ENCODE measurements around the gene ITFG1.
"Not testable (repeated sequence)": the region's sequence is repeated elsewhere in the genome, so short reads cannot be mapped to it uniquely, and the experiment has no call there.

The ITFG1 gene

GRCh38 chr16:47458331-47458730 is 2.5 kb downstream of the ITFG1 start:
- no peak for ATAC-seq
- TF ChIP-seq ZFP30 (CRISPR knock-in tag; IDR thresholded peaks at IDR 0.05) = no peak
- no peak for TF ChIP-seq ZNF565 (CRISPR knock-in tag; conservative IDR thresholded peaks at IDR 0.05; ENCODE audit: low read depth)
- TF ChIP-seq SNAI2 (CRISPR knock-in tag; IDR thresholded peaks at IDR 0.05) = no peak

GRCh38 chr16:47449788-47450187 is 11.1 kb downstream of the ITFG1 start:
- TF ChIP-seq, protein P1, sequence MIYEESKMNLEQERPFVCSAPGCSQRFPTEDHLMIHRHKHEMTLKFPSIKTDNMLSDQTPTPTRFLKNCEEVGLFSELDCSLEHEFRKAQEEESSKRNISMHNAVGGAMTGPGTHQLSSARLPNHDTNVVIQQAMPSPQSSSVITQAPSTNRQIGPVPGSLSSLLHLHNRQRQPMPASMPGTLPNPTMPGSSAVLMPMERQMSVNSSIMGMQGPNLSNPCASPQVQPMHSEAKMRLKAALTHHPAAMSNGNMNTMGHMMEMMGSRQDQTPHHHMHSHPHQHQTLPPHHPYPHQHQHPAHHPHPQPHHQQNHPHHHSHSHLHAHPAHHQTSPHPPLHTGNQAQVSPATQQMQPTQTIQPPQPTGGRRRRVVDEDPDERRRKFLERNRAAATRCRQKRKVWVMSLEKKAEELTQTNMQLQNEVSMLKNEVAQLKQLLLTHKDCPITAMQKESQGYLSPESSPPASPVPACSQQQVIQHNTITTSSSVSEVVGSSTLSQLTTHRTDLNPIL (CRISPR knock-in tag; IDR thresholded peaks at IDR 0.05; ENCODE audit: low read depth) = no peak
- TF ChIP-seq ZC3H10 (CRISPR knock-in tag; IDR thresholded peaks at IDR 0.05) (no peak), ZFP30 (CRISPR knock-in tag; IDR thresholded peaks at IDR 0.05) (no peak), ISL1 (CRISPR knock-in tag; IDR thresholded peaks at IDR 0.05) (no peak), PPARA (CRISPR knock-in tag; IDR thresholded peaks at IDR 0.05; ENCODE audit: borderline replicate concordance) (no peak), ESRRG (CRISPR knock-in tag; IDR thresholded peaks at IDR 0.05) (no peak), RARB (CRISPR knock-in tag; IDR thresholded peaks at IDR 0.05) (no peak), TSHZ2 (CRISPR knock-in tag; IDR thresholded peaks at IDR 0.05) (no peak)
- TF ChIP-seq, protein P2, sequence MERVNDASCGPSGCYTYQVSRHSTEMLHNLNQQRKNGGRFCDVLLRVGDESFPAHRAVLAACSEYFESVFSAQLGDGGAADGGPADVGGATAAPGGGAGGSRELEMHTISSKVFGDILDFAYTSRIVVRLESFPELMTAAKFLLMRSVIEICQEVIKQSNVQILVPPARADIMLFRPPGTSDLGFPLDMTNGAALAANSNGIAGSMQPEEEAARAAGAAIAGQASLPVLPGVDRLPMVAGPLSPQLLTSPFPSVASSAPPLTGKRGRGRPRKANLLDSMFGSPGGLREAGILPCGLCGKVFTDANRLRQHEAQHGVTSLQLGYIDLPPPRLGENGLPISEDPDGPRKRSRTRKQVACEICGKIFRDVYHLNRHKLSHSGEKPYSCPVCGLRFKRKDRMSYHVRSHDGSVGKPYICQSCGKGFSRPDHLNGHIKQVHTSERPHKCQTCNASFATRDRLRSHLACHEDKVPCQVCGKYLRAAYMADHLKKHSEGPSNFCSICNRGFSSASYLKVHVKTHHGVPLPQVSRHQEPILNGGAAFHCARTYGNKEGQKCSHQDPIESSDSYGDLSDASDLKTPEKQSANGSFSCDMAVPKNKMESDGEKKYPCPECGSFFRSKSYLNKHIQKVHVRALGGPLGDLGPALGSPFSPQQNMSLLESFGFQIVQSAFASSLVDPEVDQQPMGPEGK (CRISPR knock-in tag; IDR thresholded peaks at IDR 0.05; ENCODE audit: borderline replicate concordance) = no peak
- ATAC-seq = no peak

DNA sequence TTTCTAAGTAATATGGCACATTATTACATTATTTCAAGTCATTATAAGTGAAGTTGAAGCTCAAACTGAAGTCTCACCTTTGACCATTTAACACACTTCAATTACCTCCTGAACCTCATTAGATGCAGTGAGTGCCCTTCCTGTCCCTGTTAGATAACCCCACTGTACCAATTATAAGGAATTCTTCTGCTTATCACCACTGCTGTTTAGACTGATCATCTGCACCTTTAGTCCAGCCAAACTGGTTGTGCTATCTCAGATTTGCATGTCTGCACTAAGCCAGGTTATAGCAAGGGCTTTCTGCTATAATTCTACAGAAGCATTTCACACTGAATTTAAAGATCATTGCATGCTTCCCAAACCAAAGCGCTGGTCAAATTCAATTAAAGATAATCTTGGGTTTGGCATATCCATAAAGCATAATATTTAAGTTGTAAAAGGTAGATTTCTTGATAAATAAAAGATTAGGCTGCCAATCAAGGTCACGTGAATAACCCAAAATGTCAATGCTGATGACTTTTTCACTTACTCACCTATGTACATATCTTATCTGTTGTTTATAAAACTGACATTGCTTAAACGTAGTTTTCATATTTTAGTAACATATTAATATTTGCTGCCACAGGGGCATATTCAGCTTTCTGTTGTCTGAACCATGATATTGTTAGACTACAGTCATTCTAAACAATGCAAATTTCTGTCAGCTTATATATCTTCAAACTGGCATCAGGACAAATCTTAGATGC is 11.9 kb downstream of the ITFG1 start:
- ATAC-seq = no peak

DNA sequence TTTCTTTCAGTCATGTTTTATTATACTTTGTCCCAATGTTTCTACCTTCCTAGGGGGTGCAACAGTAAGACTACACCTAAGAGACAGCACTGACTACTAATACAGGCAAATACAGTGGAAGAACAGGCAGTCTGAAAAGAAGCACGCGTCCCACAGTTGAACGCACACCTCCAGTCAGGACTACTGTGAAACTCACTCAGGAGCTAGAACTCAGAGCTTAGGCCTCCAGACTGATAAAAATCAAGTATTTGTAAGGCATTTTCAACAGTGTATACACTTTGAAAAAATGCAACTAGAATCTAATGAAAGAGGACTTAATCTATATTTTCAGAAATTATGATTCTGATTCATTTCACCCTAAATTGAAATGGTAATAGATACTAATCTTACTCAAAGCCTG is 14.4 kb downstream of the ITFG1 start:
- no peak for ATAC-seq
- TF ChIP-seq TCF4 (CRISPR knock-in tag; IDR thresholded peaks at IDR 0.05; ENCODE audit: borderline replicate concordance) = no peak

More for the DNA sequence above, 11.9 kb downstream of the ITFG1 start:
- no peak for TF ChIP-seq ARNTL (CRISPR knock-in tag; IDR thresholded peaks at IDR 0.05; ENCODE audit: borderline replicate concordance, low read depth)
- no peak for TF ChIP-seq BACH2 (CRISPR knock-in tag; IDR thresholded peaks at IDR 0.05; ENCODE audit: borderline replicate concordance)
- TF ChIP-seq ZNF565 (CRISPR knock-in tag; conservative IDR thresholded peaks at IDR 0.05; ENCODE audit: low read depth) = no peak
- no peak for TF ChIP-seq TCF4 (CRISPR knock-in tag; IDR thresholded peaks at IDR 0.05; ENCODE audit: borderline replicate concordance)
- TF ChIP-seq ISL1 (CRISPR knock-in tag; IDR thresholded peaks at IDR 0.05) = no peak
- TF ChIP-seq RARB (CRISPR knock-in tag; IDR thresholded peaks at IDR 0.05) = no peak
- no peak for TF ChIP-seq ZNF8 (CRISPR knock-in tag; IDR thresholded peaks at IDR 0.05)
- TF ChIP-seq, protein P1 (CRISPR knock-in tag; IDR thresholded peaks at IDR 0.05; ENCODE audit: low read depth) = no peak
- TF ChIP-seq ZFP30 (CRISPR knock-in tag; IDR thresholded peaks at IDR 0.05) = no peak
- no peak for TF ChIP-seq OSR1 (CRISPR knock-in tag; IDR thresholded peaks at IDR 0.05)
- TF ChIP-seq, protein P2 (CRISPR knock-in tag; IDR thresholded peaks at IDR 0.05; ENCODE audit: borderline replicate concordance) = no peak
- TF ChIP-seq ZC3H10 (CRISPR knock-in tag; IDR thresholded peaks at IDR 0.05) = no peak
- TF ChIP-seq ZNF70 (CRISPR knock-in tag; IDR thresholded peaks at IDR 0.05) = no peak

DNA sequence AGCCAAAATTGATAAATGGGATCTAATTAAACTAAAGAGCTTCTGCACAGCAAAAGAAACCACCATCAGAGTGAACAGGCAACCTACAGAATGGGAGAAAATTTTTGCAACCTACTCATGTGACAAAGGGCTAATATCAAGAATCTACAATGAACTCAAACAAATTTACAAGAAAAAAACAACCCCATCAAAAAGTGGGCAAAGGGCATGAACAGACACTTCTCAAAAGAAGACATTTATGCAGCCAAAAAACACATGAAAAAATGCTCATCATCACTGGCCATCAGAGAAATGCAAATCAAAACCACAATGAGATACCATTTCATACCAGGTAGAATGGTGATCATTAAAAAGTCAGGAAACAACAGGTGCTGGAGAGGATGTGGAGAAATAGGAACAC is 18.0 kb downstream of the ITFG1 start:
- ATAC-seq = not testable (repeated sequence)

- not testable (repeated sequence) for ATAC-seq
Measured at GRCh38 chr16:47440066-47440465, 20.8 kb downstream of the ITFG1 start.

GRCh38 chr16:47434274-47434673 is 26.6 kb downstream of the ITFG1 start:
- ATAC-seq = not testable (repeated sequence)
